ENCODE data around the gene TM4SF4.
A peak's percentile ranks its signal among the peaks of the same experiment; 100 is the strongest.
"Not testable (repeated sequence)": the region's sequence is repeated elsewhere in the genome, so short reads cannot be mapped to it uniquely, and the experiment has no call there.

The TM4SF4 gene, protein sequence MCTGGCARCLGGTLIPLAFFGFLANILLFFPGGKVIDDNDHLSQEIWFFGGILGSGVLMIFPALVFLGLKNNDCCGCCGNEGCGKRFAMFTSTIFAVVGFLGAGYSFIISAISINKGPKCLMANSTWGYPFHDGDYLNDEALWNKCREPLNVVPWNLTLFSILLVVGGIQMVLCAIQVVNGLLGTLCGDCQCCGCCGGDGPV

DNA sequence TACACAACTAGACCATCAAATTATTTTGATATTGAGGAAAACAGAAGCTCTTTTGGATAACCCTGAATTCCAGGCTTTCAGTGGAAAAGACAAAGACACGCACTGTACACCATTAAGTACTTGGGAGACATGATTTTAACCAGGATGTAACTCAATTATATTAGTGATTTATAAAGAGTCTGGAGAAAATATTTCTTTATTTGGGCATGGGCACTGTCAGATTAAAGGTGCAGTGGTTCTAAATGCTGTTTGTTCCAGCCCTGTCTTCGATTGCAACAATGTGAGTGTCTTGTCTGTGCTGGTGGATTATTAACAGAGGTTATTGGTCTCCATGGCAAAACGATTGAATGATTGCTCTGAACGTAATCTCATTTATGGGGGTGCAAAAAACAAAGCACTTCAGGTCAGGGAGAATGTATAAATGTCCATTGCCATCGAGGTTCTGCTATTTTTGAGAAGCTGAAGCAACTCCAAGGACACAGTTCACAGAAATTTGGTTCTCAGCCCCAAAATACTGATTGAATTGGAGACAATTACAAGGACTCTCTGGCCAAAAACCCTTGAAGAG lies at the start of gene TM4SF4:
TM4SF4 (plus strand) TSS at position 448 of the 568 bp plus-strand sequence. CDS start 181 bp downstream, outside the sequence.
- no peak for DNase-seq

DNA sequence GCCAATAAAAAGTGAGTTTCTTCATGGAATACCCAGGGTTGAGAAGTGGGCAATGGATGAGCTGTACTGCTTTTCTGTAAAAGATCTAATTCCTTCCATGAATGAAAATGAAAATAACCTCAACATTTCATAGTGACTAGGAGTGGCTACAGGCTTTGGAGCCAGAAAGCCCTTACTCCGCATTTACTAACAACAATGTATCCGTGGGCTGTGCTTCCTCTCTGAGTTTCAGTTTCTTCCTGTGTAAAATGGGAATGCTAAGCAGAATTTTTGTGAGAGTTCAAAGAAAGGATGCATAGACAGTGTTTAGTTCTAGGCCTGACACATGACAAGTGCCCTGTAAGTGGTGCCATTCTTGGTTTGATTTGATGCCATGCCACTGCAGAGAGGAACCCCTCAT lies 49.6 kb upstream of the TM4SF4 start:
- DNase-seq: no peak

DNA sequence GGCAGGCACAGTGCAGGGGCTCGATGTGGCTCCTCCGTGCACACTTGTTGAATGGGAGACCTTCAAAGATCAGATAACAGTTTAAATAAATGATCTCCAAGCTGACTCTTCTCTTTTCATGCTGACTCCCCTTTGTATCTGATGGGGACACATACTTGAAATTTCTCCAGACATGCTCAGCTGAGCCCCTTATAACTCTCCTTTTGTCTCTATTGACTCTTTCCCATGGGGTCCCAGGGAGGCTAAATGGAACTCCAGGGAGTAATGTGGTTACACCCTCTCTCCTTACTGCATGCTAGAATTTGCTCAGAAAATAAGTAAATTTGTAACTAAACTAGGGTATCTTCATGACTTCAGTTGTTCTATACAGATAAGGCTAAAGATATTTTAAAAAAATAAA lies 48.2 kb upstream of the TM4SF4 start:
- DNase-seq: no peak

- DNase-seq: no peak
These were observed 46.4 kb upstream of the TM4SF4 start for GRCh38 chr3:149428087-149428486.

- DNase-seq: no peak
These were observed 44.3 kb upstream of the TM4SF4 start for GRCh38 chr3:149430216-149430615.

DNA sequence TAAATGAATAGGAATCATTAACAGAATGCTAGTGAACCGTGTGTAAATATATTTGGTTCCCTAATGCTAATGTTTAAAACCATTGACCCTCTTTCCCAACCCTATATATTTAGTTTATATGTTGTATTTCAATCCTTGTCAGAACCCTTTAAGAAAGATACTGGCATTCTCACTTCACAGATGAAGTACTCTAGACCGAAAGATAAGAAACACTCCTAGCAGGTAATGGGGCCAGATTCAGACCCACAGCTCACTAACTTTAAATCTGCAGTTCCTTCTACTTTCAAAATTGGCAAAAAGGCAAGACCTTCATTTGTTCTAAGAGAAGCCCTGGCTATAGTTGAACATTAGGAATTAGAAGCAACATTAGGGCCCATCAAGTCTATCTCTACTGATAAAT lies 42.3 kb upstream of the TM4SF4 start:
- DNase-seq: no peak

- DNase-seq: no peak
These were observed 38.3 kb upstream of the TM4SF4 start for GRCh38 chr3:149435996-149436885.

DNA sequence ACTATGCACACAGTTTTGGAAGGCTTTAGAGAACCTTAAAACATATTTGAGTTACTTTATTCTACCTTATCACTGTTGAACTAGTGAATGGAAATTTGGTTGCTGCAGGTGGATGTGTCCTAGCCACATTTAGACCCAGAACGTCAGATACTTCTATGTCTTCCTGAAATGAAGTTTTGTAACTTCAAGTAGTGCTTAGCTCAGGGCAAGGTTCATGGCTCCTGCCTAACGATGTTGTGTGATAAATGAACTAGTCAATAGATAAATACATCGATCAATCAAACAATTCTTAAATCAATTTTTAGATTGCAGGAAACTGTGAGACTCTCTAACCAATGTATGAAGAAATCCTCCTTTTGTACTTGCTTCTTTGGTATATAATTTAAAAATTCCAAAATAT lies 37.2 kb upstream of the TM4SF4 start:
- no peak for DNase-seq

GRCh38 chr3:149437710-149438109 lies 36.8 kb upstream of the TM4SF4 start:
- no peak for DNase-seq

- DNase-seq: no peak
These were observed 35.5 kb upstream of the TM4SF4 start for GRCh38 chr3:149438981-149439380.

DNA sequence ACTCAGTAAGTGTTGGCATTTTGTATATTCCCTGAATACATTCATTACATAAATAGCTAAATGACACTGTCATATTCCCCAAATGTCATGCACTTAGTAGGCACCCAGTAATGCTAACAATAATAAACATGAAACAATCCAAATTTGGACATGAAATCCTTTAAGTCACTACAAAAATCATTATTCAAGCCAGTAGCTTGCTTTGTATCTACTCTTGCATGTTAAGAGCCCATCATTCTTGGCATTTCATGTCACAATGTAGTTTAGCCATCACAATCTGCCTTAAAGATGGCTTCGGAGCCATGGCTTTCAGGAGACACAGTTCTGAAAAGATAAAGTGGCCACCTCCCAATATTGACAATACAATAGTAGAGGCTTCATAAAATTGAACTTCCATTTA lies 32.9 kb upstream of the TM4SF4 start:
- DNase-seq: no peak

DNA sequence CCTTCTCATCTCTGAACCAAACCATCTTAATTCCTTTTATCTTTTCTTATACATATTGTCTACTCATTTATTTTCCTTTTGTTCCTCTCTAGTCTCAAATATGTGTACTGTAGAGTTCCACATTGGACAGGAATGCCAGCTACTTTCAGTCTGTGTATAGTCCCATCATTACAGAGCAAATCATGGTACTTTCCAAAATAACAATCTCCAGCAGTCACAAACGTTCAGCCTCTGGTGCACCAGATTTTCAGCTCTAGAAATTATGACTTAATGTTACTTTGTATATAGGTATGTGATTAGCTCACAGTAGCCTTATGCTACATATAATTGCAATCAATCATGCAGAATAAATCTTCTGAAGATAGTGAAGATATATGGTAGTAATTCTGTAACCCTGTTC lies 32.5 kb upstream of the TM4SF4 start:
- no peak for DNase-seq

GRCh38 chr3:149442851-149443544 lies 31.5 kb upstream of the TM4SF4 start:
- no peak for DNase-seq

DNA sequence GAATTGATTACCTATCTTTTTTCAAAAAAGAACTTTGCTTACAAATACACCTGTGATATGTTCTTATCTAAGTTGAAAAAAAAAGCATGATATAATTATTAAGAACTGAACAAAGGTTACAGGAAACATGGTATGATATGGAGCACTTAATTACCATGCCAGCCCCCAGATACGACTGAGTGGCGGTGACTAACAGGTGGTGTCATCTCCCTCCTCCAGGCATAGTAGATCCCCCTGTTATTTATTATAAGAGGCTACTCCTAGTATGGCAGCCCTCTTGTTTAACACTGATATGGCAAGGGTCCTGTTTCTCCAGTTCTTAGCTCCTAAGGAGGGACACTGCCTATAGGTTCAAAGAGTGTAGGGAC lies 31.0 kb upstream of the TM4SF4 start:
- no peak for DNase-seq

DNA sequence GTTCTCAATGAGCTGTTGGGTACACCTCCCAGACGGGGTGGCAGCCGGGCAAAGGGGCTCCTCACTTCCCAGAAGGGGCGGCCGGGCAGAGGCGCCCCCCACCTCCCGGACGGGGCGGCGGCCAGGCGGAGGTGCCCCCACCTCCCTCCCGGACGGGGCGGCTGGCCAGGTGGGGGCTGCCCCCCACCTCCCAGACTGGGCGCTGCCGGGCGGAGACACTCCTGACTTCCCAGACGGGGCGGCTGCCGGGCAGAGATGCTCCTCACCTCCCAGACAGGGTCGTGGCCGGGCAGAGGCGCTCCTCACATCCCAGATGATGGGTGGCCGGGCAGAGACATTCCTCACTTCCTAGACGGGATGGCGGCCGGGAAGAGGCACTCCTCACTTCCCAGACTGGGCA lies 29.6 kb upstream of the TM4SF4 start:
- DNase-seq: not testable (repeated sequence)

- peak in 1 of 2 experiments; percentile 18 for DNase-seq
These were observed 26.1 kb upstream of the TM4SF4 start for GRCh38 chr3:149448331-149448831.

- no peak for DNase-seq
These were observed 25.3 kb upstream of the TM4SF4 start for GRCh38 chr3:149449182-149449581.

DNA sequence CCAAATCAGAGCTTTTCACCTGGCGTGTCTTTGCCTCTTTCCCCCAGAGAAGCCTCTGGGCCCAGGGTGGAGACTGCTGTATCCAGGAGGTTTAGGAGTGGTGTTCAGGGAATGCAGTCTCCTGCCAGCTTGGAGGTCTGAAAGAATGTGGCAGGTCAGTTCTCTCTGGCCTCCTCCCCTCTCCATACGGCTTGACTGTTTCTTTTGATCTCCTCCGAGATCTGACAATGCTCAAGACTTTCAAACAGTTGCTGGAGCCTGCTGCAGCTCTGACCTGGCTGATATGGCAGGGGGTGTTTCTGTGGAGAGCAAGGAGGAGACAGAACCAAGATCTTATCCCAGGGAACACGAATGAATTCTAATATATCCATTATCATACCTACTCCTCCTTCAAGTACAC lies 24.7 kb upstream of the TM4SF4 start:
- DNase-seq: no peak

GRCh38 chr3:149450281-149450680 lies 24.2 kb upstream of the TM4SF4 start:
- DNase-seq: no peak

GRCh38 chr3:149452036-149452435 lies 22.5 kb upstream of the TM4SF4 start:
- no peak for DNase-seq

GRCh38 chr3:149453140-149453805 lies 21.2 kb upstream of the TM4SF4 start:
- DNase-seq: no peak

DNA sequence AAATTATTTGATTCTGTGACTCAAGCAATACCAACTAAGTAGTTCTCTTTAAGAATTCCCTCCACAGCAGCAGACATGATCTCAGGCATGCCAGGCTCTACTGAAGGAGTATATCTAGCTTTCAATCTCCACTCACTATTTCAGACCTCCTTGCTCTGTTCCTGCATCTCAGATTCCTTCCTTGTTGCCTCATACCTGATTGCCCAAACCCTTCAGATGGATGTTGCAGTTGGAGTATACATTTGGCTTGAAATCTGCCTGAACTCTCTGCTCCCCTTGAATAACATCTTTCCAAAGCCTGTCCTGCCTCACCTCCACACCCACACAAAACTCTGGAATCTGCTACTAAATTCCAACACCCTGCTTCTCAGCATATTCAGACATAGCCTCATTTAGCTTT lies 19.8 kb upstream of the TM4SF4 start:
- no peak for DNase-seq

DNA sequence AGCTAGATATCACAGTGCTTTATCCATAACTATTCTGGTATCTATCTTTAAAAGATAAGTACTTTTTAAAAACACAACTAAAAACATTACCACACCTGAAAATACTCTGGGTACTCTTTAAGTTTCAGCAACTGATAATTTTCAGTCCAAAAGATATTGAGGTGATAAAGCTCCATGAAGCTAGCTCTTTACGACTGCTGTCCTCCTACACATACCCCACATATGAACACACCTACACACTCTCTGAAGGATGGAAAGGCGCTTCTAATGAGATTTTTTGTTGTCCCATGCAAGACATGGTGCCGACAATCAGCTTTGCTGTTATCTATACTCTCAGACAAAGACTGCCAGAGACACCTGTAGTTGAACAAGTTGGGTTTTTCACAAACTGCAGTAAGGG lies 19.1 kb upstream of the TM4SF4 start:
- no peak for DNase-seq
